Measurements from ENCODE around the gene TTR.

Gene TTR

GRCh38 chr18:31590570-31590969 lies 1.1 kb upstream of the TTR start:
- no peak for DNase-seq
- TF ChIP-seq POLR2A (IDR thresholded peaks at IDR 0.05; ENCODE audit: low read length) (no peak), GATA1 (IDR thresholded peaks at IDR 0.05; ENCODE audit: low read depth, low read length) (no peak)

- DNase-seq: no peak
- TF ChIP-seq POLR2A (IDR thresholded peaks at IDR 0.05; ENCODE audit: low read length): no peak
- TF ChIP-seq GATA1 (IDR thresholded peaks at IDR 0.05; ENCODE audit: low read depth, low read length): no peak
Observed at GRCh38 chr18:31591113-31591512, 564 bp upstream of the TTR start.

GRCh38 chr18:31592506-31593157 lies 955 bp downstream of the TTR start:
- DNase-seq: no peak
- no peak for TF ChIP-seq POLR2A (IDR thresholded peaks at IDR 0.05; ENCODE audit: low read length)
- no peak for TF ChIP-seq GATA1 (IDR thresholded peaks at IDR 0.05; ENCODE audit: low read depth, low read length)

GRCh38 chr18:31595121-31595771 lies 3.6 kb downstream of the TTR start:
- TF ChIP-seq POLR2A (IDR thresholded peaks at IDR 0.05; ENCODE audit: low read length) (no peak), GATA1 (IDR thresholded peaks at IDR 0.05; ENCODE audit: low read depth, low read length) (no peak)
- DNase-seq: no peak

- no peak for DNase-seq
- TF ChIP-seq GATA1 (IDR thresholded peaks at IDR 0.05; ENCODE audit: low read depth, low read length) (no peak), POLR2A (IDR thresholded peaks at IDR 0.05; ENCODE audit: low read length) (no peak)
Observed at GRCh38 chr18:31596081-31596872, 4.6 kb downstream of the TTR start.

- DNase-seq: no peak
Observed at GRCh38 chr18:31598021-31598805, 6.5 kb downstream of the TTR start.

DNA sequence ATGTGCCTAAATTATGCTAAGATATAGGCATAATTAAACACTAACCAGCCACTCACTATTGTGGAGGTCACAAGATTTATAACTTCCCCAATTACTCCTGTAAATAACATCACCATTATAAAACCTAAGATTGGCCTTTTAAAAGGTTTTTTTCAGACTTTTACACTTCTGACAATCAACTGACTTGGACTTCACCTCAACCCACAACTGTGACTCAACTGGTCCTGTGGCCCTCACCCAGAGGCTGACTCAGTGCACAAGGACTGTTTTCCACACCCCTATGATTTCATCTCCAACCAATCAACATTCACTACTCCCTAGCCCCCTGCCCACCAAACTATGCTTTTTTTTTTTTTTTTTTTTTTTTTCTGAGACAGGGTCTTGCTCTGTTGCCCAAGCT lies 11.6 kb downstream of the TTR start:
- DNase-seq: no peak
- TF ChIP-seq GATA1 (IDR thresholded peaks at IDR 0.05; ENCODE audit: low read depth, low read length) (no peak), POLR2A (IDR thresholded peaks at IDR 0.05; ENCODE audit: low read length) (no peak)

More at GRCh38 chr18:31598021-31598805, 6.5 kb downstream of the TTR start:
- TF ChIP-seq POLR2A (IDR thresholded peaks at IDR 0.05; ENCODE audit: low read length) (no peak), GATA1 (IDR thresholded peaks at IDR 0.05; ENCODE audit: low read depth, low read length) (no peak)

DNA sequence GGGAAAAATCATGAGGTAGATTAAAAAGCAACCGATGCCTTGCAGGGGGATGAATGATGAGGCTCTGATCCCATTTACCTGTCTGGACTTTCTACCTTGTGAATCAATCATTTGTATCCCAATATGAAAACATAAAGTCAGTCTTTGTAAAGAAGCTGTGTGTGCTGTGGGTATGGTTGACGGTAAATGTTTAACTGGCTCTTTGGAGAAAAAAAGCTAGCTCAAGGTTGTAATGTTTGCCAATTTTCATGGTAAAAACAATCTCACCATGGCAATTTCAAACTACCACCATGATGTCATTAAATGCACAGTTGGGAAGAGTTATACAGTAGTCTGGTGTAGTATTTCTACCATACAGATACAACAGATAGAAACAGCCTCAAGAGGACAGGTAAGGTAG lies 14.6 kb downstream of the TTR start:
- DNase-seq: no peak
- TF ChIP-seq POLR2A (IDR thresholded peaks at IDR 0.05; ENCODE audit: low read length) (no peak), GATA1 (IDR thresholded peaks at IDR 0.05; ENCODE audit: low read depth, low read length) (no peak)

DNA sequence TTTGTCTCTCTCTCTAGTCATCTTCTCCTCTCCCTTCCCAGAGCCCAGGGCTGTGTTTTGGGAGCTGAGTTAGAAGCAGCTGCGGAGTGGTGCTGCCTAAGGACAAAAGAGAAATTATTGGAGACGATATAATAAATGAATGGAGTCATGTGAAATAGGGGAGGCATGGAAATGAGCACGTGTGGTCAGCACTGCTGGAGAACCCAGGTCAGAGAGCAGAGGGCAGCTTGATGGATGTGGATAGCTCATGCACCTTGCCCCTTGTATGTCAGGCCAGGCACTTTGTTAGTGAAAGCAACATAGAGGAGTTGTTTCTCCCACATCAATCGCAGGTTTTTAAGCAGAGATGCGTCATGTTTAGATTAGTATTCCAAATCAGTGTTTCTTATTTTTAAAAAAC lies 15.7 kb downstream of the TTR start:
- TF ChIP-seq GATA1 (IDR thresholded peaks at IDR 0.05; ENCODE audit: low read depth, low read length) (no peak), POLR2A (IDR thresholded peaks at IDR 0.05; ENCODE audit: low read length) (no peak)
- DNase-seq: no peak

DNA sequence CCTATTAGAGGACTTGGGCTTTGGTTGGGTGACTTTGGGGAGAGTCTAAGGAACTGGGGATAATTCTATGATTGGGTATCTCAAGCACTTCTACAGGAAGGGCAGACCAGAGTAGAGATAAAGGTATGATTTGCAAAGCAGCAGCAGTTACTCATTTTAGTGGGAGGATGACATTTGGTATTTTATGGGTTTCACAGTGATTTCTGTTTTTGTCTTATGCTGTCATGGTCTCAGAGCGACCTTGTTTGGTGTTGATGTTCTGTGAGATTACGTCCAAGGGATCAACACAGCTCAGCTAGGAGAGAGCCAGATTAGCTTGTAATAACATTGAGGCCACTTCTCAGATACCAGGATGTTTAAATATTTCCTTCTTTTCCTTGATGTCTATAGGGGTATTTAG lies 18.2 kb downstream of the TTR start:
- no peak for DNase-seq

DNA sequence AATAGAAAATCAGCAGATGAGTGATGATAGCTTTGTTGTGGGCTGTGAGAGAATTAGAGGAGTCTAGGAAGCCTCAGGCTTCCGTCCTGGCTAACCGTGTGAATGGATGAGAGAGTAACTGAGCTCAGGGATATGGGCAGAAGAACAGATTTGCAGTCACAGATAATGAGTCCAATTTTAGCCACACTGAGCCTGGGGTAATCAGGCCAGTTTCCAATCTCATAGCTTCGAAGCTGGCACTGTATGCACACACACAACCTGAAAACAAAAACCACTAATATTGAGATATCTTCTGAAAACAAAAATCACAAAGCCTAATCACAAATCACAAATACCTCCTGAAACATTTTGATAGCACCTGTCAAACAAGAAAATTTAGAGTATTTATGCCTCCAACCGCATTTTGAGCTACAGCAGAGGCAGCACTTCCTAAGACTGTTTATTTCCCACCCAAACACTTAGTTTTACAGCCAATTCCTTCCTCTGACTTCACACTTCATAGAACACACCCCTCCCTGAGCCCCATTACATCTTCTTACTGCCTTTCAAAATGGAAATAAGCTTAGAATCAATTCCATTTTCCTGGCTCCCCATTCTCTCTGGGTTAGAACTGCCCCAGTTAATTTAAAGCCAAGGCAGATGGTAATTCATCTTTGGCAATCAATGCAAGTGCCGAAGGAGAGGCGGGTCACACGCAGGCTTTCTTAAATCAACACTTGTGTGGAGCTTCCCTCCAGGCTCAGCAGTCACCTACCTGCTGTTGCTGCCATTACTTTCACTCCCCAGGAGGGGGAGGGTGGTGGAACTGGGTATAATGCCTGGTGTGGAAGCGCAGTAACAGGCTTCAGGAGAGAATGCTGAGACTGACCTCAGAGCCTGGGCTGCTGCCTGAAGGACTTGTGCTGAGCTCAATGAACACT lies 18.9 kb downstream of the TTR start:
- TF ChIP-seq GATA1 (IDR thresholded peaks at IDR 0.05; ENCODE audit: low read depth, low read length) (no peak), POLR2A (IDR thresholded peaks at IDR 0.05; ENCODE audit: low read length) (no peak)
- peak; percentile 16 to 20 for DNase-seq

More for the DNA sequence above, 18.2 kb downstream of the TTR start:
- no peak for TF ChIP-seq POLR2A (IDR thresholded peaks at IDR 0.05; ENCODE audit: low read length)
- TF ChIP-seq GATA1 (IDR thresholded peaks at IDR 0.05; ENCODE audit: low read depth, low read length): no peak

DNA sequence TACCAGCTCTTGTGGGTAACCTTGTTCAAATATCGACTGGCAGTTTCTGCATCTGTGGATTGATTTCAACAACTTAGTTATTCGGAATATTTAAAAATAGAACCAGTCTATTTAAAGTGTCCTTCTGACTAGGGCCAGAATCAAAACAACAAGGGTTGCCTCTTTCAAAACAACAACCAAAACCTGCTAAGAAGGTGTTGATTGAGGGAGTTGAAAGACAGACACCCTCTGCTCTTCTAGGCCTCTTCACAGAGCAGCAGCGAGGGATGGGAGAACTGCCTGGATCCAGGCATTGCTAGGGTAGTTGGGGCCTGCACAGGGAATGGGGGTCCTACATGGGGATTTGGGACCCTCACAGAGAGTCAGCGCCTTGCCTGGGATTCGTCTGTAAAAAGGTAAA lies 19.8 kb downstream of the TTR start:
- DNase-seq: no peak
- TF ChIP-seq POLR2A (IDR thresholded peaks at IDR 0.05; ENCODE audit: low read length) (no peak), GATA1 (IDR thresholded peaks at IDR 0.05; ENCODE audit: low read depth, low read length) (no peak)

GRCh38 chr18:31612124-31612523 lies 20.4 kb downstream of the TTR start:
- no peak for DNase-seq
- TF ChIP-seq GATA1 (IDR thresholded peaks at IDR 0.05; ENCODE audit: low read depth, low read length): no peak
- no peak for TF ChIP-seq POLR2A (IDR thresholded peaks at IDR 0.05; ENCODE audit: low read length)

Data from erythroblast (primary cell).